Stimulated activated naive CD8-positive, alpha-beta T cell treated with anti-CD3 and anti-CD28 coated beads, Interleukin-15, amount 100 ng/mL, for 72 hours (primary cell): ENCODE measurements around the gene LZTS2.

Experiments
- ATAC-seq: fragments of 150-1000 bp; cut with Tn5 transposase; 2 replicates; pipeline ENCODE4 v1.10.0; 2021; ENCODE audit warnings: mild to moderate bottlenecking, moderate library complexity
- DNase-seq, 2 donors: peaks; one replicate each; pipeline ENCODE4 v3.0.0; 2021 to 2022
- H3K27ac Mint-ChIP-seq, 2 donors: one replicate each; pipeline ENCODE4 v1.8.0; 2022; ENCODE audit warnings: mild to moderate bottlenecking in 2 of 2, mixed read lengths in 2 of 2, moderate library complexity in 2 of 2
- H3K27me3 Mint-ChIP-seq: one replicate; pipeline ENCODE4 v1.8.0; 2022; ENCODE audit warnings: mixed read lengths
- H3K4me1 Mint-ChIP-seq: one replicate; pipeline ENCODE4 v1.8.0; 2022; ENCODE audit warnings: mild to moderate bottlenecking, mixed read lengths
- H3K4me3 Mint-ChIP-seq, 2 donors: one replicate each; pipeline ENCODE4 v1.8.0; 2022; ENCODE audit warnings: mild to moderate bottlenecking in 2 of 2, mixed read lengths in 2 of 2, moderate library complexity in 1 of 2
- H3K9me3 Mint-ChIP-seq, 2 donors: one replicate each; pipeline ENCODE4 v1.8.0; 2022; ENCODE audit warnings: mixed read lengths in 2 of 2

LZTS2 gene

DNA sequence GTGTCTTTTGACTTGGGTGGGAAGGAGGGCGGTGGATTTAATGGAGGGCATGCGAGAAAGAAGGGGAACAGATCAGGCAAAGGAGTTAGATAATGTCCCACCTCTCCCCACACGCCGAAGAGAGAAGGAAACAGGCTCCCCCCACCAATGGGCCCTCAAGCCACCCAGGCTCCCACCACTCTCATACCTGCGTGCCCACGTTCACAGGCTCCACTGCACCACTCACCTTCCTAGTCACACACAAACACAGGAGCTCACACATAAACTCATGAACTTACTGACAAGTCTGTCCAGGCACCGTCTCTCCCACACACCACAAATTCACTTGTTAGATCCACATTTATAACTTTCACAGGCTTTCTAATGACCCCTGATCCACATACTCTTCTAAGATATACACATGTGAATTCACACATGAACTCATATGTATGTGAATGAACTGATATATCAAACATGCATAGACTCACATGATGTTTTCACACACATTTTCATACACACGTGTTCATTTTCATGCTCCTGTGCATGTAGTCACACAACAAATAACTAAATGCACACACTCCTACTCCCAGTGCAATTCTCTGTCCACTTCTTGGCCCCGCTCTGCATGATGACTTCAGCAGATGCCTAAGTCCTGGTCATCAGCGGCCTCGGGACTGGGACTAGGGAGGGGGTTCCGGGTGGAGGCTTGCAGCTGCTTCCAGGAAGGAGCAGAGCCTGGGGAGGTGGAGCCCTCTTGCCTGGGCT, 1.5 kb downstream of the LZTS2 start:
- H3K9me3 Mint-ChIP-seq: no peaks in the 10 kb centered on the region
- H3K27me3 Mint-ChIP-seq: no peaks in the 10 kb centered on the region
- peaks cover 34% of the 10 kb centered on the region for H3K4me1 Mint-ChIP-seq
- peak overlapping the region; percentile 47 to 66 for H3K4me3 Mint-ChIP-seq
- no peak for ATAC-seq
- DNase-seq: no peak
- H3K27ac Mint-ChIP-seq: peak overlapping the region; percentile 20 to 23

DNA sequence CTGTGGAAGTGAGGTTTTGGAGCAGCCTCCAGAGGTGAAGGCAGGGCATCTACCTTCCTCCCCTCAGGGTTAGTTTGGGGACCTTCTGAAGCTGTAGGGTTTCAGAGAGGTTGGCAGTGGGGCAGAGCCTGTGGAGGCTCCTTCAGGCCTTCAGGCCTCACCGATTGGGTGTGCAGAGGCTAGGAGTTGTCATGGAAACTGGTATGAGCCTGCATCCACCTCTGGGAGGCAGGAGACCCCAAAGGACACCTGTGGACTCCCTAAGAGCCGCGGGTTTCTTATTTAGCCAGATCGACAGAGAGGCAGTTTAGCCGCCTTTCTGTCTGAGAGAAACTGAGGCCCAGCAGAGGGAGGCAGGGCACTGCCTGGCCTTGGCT, 2.0 kb downstream of the LZTS2 start:
- Mint-ChIP-seq H3K4me1 (peaks cover 28% of the 10 kb centered on the region), H3K4me3 (no peak overlapping the region), H3K27me3 (no peaks in the 10 kb centered on the region), H3K9me3 (no peaks in the 10 kb centered on the region), H3K27ac (no peak overlapping the region)
- ATAC-seq: no peak
- no peak for DNase-seq

DNA sequence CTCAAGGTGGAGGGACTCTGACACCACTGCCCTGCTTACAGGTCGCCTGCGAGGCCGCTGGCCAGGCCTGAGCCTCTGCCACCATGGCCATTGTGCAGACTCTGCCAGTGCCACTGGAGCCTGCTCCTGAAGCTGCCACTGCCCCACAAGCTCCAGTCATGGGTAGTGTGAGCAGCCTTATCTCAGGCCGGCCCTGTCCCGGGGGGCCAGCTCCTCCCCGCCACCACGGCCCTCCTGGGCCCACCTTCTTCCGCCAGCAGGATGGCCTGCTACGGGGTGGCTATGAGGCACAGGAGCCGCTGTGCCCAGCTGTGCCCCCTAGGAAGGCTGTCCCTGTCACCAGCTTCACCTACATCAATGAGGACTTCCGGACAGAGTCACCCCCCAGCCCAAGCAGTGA, 2.8 kb downstream of the LZTS2 start:
- H3K9me3 Mint-ChIP-seq: no peaks in the 10 kb centered on the region
- no peak for ATAC-seq

DNA sequence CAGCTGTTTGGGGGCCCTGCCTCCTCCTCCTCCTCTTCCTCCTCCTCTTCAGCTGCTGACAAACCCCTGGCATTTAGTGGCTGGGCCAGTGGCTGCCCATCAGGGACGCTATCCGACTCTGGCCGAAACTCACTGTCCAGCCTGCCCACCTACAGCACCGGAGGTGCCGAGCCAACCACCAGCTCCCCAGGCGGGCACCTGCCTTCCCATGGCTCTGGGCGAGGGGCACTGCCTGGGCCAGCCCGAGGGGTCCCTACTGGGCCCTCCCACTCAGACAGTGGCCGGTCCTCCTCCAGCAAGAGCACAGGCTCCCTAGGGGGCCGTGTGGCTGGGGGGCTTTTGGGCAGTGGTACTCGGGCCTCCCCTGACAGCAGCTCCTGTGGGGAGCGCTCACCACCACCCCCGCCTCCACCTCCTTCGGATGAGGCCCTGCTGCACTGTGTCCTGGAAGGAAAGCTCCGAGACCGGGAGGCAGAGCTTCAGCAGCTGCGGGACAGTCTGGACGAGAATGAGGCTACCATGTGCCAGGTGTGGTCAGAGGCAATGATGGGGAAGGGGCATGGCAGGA, 4.1 kb downstream of the LZTS2 start:
- Mint-ChIP-seq H3K9me3 (no peaks in the 10 kb centered on the region), H3K27me3 (no peaks in the 10 kb centered on the region), H3K27ac (no peak overlapping the region), H3K4me1 (peaks cover 17% of the 10 kb centered on the region), H3K4me3 (no peak overlapping the region)
- ATAC-seq (no peak), DNase-seq (no peak)

More for the DNA sequence above, 2.8 kb downstream of the LZTS2 start:
- Mint-ChIP-seq H3K27ac (no peak overlapping the region), H3K27me3 (no peaks in the 10 kb centered on the region), H3K4me3 (no peak overlapping the region), H3K4me1 (peaks cover 27% of the 10 kb centered on the region)
- DNase-seq: no peak

- Mint-ChIP-seq H3K9me3 (no peaks in the 10 kb centered on the region), H3K4me1 (peaks cover 10% of the 10 kb centered on the region), H3K27me3 (no peaks in the 10 kb centered on the region), H3K27ac (peak overlapping the region; percentile 48 to 65), H3K4me3 (no peak overlapping the region)
- DNase-seq (no peak), ATAC-seq (no peak)
Measured at GRCh38 chr10:101005361-101005760, 5.8 kb downstream of the LZTS2 start.

- H3K9me3 Mint-ChIP-seq: no peaks in the 10 kb centered on the region
- peak overlapping the region in 1 of 2 donors; percentile 50 for H3K27ac Mint-ChIP-seq
- DNase-seq (no peak), ATAC-seq (no peak)
- peaks cover 4% of the 10 kb centered on the region for H3K4me1 Mint-ChIP-seq
- no peaks in the 10 kb centered on the region for H3K27me3 Mint-ChIP-seq
- no peak overlapping the region for H3K4me3 Mint-ChIP-seq
Measured at GRCh38 chr10:101005869-101006567, 6.4 kb downstream of the LZTS2 start.

GRCh38 chr10:101006593-101007098, 7.0 kb downstream of the LZTS2 start:
- ATAC-seq: no peak
- H3K4me3 Mint-ChIP-seq: no peak overlapping the region
- no peaks in the 10 kb centered on the region for H3K4me1 Mint-ChIP-seq

GRCh38 chr10:101007099-101007711, 7.6 kb downstream of the LZTS2 start:
- ATAC-seq (no peak), DNase-seq (no peak)
- Mint-ChIP-seq H3K27me3 (no peaks in the 10 kb centered on the region), H3K27ac (no peak overlapping the region), H3K4me3 (no peak overlapping the region), H3K9me3 (no peaks in the 10 kb centered on the region), H3K4me1 (no peaks in the 10 kb centered on the region)

More at GRCh38 chr10:101006593-101007098, 7.0 kb downstream of the LZTS2 start:
- Mint-ChIP-seq H3K27ac (no peak overlapping the region), H3K9me3 (no peaks in the 10 kb centered on the region), H3K27me3 (no peaks in the 10 kb centered on the region)
- no peak for DNase-seq

- H3K4me1 Mint-ChIP-seq: peaks cover 7% of the 10 kb centered on the region
- H3K9me3 Mint-ChIP-seq: no peaks in the 10 kb centered on the region
- ATAC-seq: no peak
- peaks cover 3% of the 10 kb centered on the region for H3K27me3 Mint-ChIP-seq
- DNase-seq: no peak
- peak overlapping the region in 1 of 2 donors; percentile 27 for H3K27ac Mint-ChIP-seq
- no peak overlapping the region for H3K4me3 Mint-ChIP-seq
Measured at GRCh38 chr10:101007915-101008822, 8.6 kb downstream of the LZTS2 start.

DNA sequence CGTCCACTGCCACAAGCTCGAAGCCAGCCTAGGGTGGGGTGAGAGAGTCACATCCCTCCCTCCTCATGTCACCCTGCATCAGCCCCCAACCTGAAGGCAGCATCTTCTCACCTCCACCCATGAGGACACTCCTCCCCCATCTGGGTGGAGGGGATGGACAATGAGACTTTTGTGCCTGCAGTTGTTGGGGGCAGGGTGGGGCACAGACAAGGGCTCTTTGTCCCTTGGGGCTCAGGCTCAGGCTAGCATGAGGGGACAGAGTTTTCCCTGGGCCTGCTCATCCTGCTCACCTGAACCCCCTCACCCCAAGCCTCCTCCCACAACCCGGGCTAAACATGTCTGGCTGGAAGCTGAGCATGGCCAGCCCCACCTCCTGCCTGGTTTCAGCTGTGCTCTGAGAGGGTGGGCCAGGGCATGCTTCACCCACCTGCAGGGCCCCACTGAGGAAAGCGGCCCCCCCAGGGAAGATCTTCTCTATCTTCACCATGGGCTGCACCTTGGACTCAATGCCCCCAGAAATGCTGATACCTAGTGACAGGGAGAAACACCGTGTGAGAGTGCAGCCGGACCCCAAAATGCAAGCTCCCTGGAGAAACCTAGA, 9.3 kb downstream of the LZTS2 start:
- DNase-seq: no peak
- Mint-ChIP-seq H3K4me3 (no peak overlapping the region), H3K27ac (peak overlapping the region in 1 of 2 donors; percentile 19), H3K4me1 (peaks cover 12% of the 10 kb centered on the region), H3K27me3 (peaks cover 8% of the 10 kb centered on the region), H3K9me3 (no peaks in the 10 kb centered on the region)
- no peak for ATAC-seq

DNA sequence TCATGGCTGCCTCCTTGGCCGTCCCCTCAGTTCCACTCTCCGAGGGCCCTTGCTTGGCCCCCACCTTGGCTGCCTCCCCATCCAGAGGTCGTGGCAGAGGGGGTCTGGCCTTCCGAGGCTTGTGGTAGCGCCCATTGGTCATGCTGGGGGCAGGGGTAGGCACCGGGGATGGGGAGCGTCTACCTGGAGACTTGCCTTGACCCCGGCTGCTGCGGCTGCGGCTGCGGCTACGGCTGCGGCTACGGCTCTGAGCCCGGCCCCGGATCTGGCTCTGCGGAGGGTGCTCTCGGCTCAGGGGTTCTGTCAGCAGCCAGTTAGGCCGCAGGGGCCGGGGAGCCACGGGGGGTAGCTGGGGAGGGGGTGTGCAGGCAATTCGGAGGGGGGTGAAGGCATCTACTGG, 10.7 kb downstream of the LZTS2 start:
- DNase-seq (no peak), ATAC-seq (no peak)
- H3K27ac Mint-ChIP-seq: no peak overlapping the region
- H3K27me3 Mint-ChIP-seq: peaks cover 22% of the 10 kb centered on the region
- no peak overlapping the region for H3K4me3 Mint-ChIP-seq
- no peaks in the 10 kb centered on the region for H3K9me3 Mint-ChIP-seq
- H3K4me1 Mint-ChIP-seq: peaks cover 26% of the 10 kb centered on the region

- no peaks in the 10 kb centered on the region for H3K9me3 Mint-ChIP-seq
- ATAC-seq: no peak
- no peak overlapping the region for H3K4me3 Mint-ChIP-seq
- peaks cover 29% of the 10 kb centered on the region for H3K4me1 Mint-ChIP-seq
- DNase-seq: no peak
- peak overlapping the region in 1 of 2 donors; percentile 37 for H3K27ac Mint-ChIP-seq
- peaks cover 37% of the 10 kb centered on the region for H3K27me3 Mint-ChIP-seq
Measured at GRCh38 chr10:101011517-101012423, 12.2 kb downstream of the LZTS2 start.

GRCh38 chr10:101012525-101013364, 13.1 kb downstream of the LZTS2 start:
- H3K9me3 Mint-ChIP-seq: no peaks in the 10 kb centered on the region
- H3K4me1 Mint-ChIP-seq: peaks cover 29% of the 10 kb centered on the region
- peaks cover 46% of the 10 kb centered on the region for H3K27me3 Mint-ChIP-seq
- peak; percentile 95 for ATAC-seq
- peak overlapping the region; percentile 21 to 34 for H3K4me3 Mint-ChIP-seq
- peak overlapping the region in 1 of 2 donors; percentile 89 for H3K27ac Mint-ChIP-seq
- peak; percentile 74 to 87 for DNase-seq
